Measurements from ENCODE around the gene IBSP. TPM values are rescaled to one million over a fixed set of nuclear protein-coding genes. Genes with fewer than 3 reads are reported as not detected.

Gene IBSP
- total and polyA plus RNA-seq, 7 donors: not detected

GRCh38 chr4:87819281-87819919 is 20.0 kb downstream of the IBSP start:
- intact Hi-C loops (cut with DNase I): no loop called here

GRCh38 chr4:87823200-87823599 is 23.8 kb downstream of the IBSP start:
- intact Hi-C loops (cut with DNase I): no loop called here
- Histone ChIP-seq H3K4me3 (no peak overlapping the region), H3K9me3 (no peaks in the 10 kb centered on the region), H3K36me3 (ENCODE audit: insufficient read depth in 1 of 2, low read depth in 1 of 2) (no peaks in the 10 kb centered on the region), H3K4me1 (no peaks in the 10 kb centered on the region), H3K27me3 (ENCODE audit: insufficient read depth in 3 of 3, low read length in 2 of 3) (no peaks in the 10 kb centered on the region), H3K27ac (no peak overlapping the region)
- ATAC-seq: no peak
- no peak for DNase-seq
- no peak for TF ChIP-seq CTCF (IDR thresholded peaks at IDR 0.05)
- WGBS, 3 donors: 71 to 86% (median 84%) methylated on average over 4 of the region's 4 CpGs

More at GRCh38 chr4:87819281-87819919, 20.0 kb downstream of the IBSP start:
- no peaks in the 10 kb centered on the region for H3K36me3 ChIP-seq (ENCODE audit: insufficient read depth in 1 of 2, low read depth in 1 of 2)
- no peaks in the 10 kb centered on the region for H3K4me1 ChIP-seq
- TF ChIP-seq CTCF (IDR thresholded peaks at IDR 0.05): no peak
- H3K27me3 ChIP-seq (ENCODE audit: insufficient read depth in 3 of 3, low read length in 2 of 3): no peaks in the 10 kb centered on the region
- no peaks in the 10 kb centered on the region for H3K9me3 ChIP-seq
- no peak for DNase-seq
- no peak overlapping the region for H3K4me3 ChIP-seq
- ATAC-seq: no peak
- 66 to 75% (median 69%) methylated on average over 8 of the region's 8 CpGs for WGBS, 3 donors
- H3K27ac ChIP-seq: no peak overlapping the region

GRCh38 chr4:87823724-87824123 is 24.4 kb downstream of the IBSP start:
- Histone ChIP-seq H3K36me3 (ENCODE audit: insufficient read depth in 1 of 2, low read depth in 1 of 2) (no peaks in the 10 kb centered on the region), H3K4me3 (no peak overlapping the region), H3K27me3 (ENCODE audit: insufficient read depth in 3 of 3, low read length in 2 of 3) (no peaks in the 10 kb centered on the region), H3K9me3 (no peaks in the 10 kb centered on the region), H3K4me1 (no peaks in the 10 kb centered on the region), H3K27ac (no peak overlapping the region)
- DNase-seq (no peak), ATAC-seq (no peak)
- TF ChIP-seq CTCF (IDR thresholded peaks at IDR 0.05): no peak
- intact Hi-C loops (cut with DNase I): no loop called here
- 67 to 88% (median 83%) methylated on average over 1 of the region's 1 CpG for WGBS, 3 donors

- no peak for ATAC-seq
- no peak overlapping the region for H3K27ac ChIP-seq
- no peak overlapping the region for H3K4me3 ChIP-seq
- WGBS, 3 donors: 62 to 72% (median 67%) methylated on average over 1 of the region's 1 CpG
- DNase-seq: no peak
- no peaks in the 10 kb centered on the region for H3K36me3 ChIP-seq (ENCODE audit: insufficient read depth in 1 of 2, low read depth in 1 of 2)
- intact Hi-C loops (cut with DNase I): no loop called here
- no peaks in the 10 kb centered on the region for H3K27me3 ChIP-seq (ENCODE audit: insufficient read depth in 3 of 3, low read length in 2 of 3)
- TF ChIP-seq CTCF (IDR thresholded peaks at IDR 0.05): no peak
- H3K9me3 ChIP-seq: no peaks in the 10 kb centered on the region
- H3K4me1 ChIP-seq: no peaks in the 10 kb centered on the region
These were observed 25.0 kb downstream of the IBSP start for GRCh38 chr4:87824352-87824751.

GRCh38 chr4:87832669-87833068 is 33.3 kb downstream of the IBSP start, which contains the start of gene MEPE:
Gene MEPE (plus strand): TSS chr4:87832969. CDS start chr4:87834715, 1,746 bp downstream.
- Histone ChIP-seq H3K27ac (no peak within 1 kb of the TSS), H3K9me3 (no peaks in the 10 kb centered on the region), H3K36me3 (ENCODE audit: insufficient read depth in 1 of 2, low read depth in 1 of 2) (no peaks in the 10 kb centered on the region), H3K4me3 (no peak within 1 kb of the TSS), H3K27me3 (ENCODE audit: insufficient read depth in 3 of 3, low read length in 2 of 3) (no peaks in the 10 kb centered on the region), H3K4me1 (no peaks in the 10 kb centered on the region)
- 78 to 99% (median 97%) methylated on average over 2 of the region's 2 CpGs for WGBS, 3 donors
- ATAC-seq (no peak), DNase-seq (no peak)
- TF ChIP-seq CTCF (IDR thresholded peaks at IDR 0.05): no peak
- intact Hi-C loops (cut with DNase I): no loop called here
